OCI-LY1 (cell line): ENCODE data around the gene PRKAG3.

Source experiments
- EZH2 ChIP-seq: fragments of 200-600 bp; sonication (generic), shearing (Covaris generic); IDR thresholded peaks from 2 replicates; pipeline ENCODE4 v1.8.0; 2017; ENCODE audit warnings: borderline replicate concordance, mixed run types, mild to moderate bottlenecking, antibody characterized with exemption, low read length, moderate library complexity, mixed read lengths
- TF ChIP-seq, protein P1 (sequence below): fragments of 200-600 bp; sonication (generic), shearing (Covaris generic); IDR thresholded peaks from 2 replicates; pipeline ENCODE4 v1.5.1; 2017; ENCODE audit warnings: mild to moderate bottlenecking, antibody characterized with exemption, low read length, moderate library complexity, mixed read lengths

DNA sequence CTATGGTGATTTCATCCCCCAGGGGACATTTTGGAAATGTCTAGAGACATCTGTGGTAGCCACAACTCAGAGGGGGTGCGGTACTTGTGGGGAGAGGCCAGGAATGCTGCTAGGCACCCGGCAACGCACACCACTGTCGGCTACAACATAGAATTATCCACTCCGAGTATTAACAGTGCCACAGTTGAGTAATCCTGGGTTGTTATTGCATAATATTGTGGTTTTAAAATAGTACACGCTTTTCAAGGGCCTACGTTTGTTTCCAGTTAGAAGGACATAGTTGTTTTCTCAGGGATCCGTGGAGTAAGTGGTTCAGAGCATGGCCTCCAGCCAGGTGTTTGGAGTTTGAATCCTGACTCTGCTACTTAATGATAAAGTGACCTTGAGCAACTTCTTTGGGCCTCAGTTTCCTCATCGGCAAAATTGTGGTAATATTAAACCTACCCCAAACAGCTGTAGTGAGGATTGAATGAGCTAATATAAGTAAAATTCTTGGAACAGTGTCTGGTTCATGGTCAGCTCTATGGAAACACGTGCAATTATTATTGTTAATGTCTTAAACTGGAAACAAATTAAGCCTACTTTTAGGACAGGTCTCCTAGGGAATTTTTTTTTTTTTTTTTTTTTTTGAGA, 25.1 kb downstream of the PRKAG3 start:
- TF ChIP-seq, protein P1, sequence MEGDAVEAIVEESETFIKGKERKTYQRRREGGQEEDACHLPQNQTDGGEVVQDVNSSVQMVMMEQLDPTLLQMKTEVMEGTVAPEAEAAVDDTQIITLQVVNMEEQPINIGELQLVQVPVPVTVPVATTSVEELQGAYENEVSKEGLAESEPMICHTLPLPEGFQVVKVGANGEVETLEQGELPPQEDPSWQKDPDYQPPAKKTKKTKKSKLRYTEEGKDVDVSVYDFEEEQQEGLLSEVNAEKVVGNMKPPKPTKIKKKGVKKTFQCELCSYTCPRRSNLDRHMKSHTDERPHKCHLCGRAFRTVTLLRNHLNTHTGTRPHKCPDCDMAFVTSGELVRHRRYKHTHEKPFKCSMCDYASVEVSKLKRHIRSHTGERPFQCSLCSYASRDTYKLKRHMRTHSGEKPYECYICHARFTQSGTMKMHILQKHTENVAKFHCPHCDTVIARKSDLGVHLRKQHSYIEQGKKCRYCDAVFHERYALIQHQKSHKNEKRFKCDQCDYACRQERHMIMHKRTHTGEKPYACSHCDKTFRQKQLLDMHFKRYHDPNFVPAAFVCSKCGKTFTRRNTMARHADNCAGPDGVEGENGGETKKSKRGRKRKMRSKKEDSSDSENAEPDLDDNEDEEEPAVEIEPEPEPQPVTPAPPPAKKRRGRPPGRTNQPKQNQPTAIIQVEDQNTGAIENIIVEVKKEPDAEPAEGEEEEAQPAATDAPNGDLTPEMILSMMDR: no peak
- no peak for TF ChIP-seq EZH2
